ENCODE measurements around the gene TAF11.

- TF ChIP-seq CTCF (IDR thresholded peaks at IDR 0.05) (no peak), EP300 (IDR thresholded peaks at IDR 0.05) (no peak)
Observed at GRCh38 chr6:34906826-34907225, 19.0 kb upstream of the TAF11 start.
